Stimulated activated CD8-positive, alpha-beta memory T cell treated with anti-CD3 and anti-CD28 coated beads, Interleukin-15, amount 100 ng/mL, for 24 hours (primary cell): ENCODE results near the gene ATXN2.
"Not testable (repeated sequence)": the region's sequence is repeated elsewhere in the genome, so short reads cannot be mapped to it uniquely, and the experiment has no call there.

Experiments
- DNase-seq: peaks from one replicate; pipeline ENCODE4 v3.0.0-alpha.2; 2020; ENCODE audit warnings: low read depth

ATXN2 gene

GRCh38 chr12:111506260-111506659, 92.9 kb downstream of the ATXN2 start:
- DNase-seq: no peak

- no peak for DNase-seq
Observed at GRCh38 chr12:111505601-111506036, 93.5 kb downstream of the ATXN2 start.

GRCh38 chr12:111503116-111503515, 96.0 kb downstream of the ATXN2 start:
- DNase-seq: no peak

- no peak for DNase-seq
Observed at GRCh38 chr12:111494676-111495075, 104.4 kb downstream of the ATXN2 start.

- not testable (repeated sequence) for DNase-seq
Observed at GRCh38 chr12:111492979-111493378, 106.1 kb downstream of the ATXN2 start.

GRCh38 chr12:111488798-111489197, 110.3 kb downstream of the ATXN2 start:
- no peak for DNase-seq

GRCh38 chr12:111488271-111488670, 110.8 kb downstream of the ATXN2 start:
- no peak for DNase-seq

- DNase-seq: no peak
Observed at GRCh38 chr12:111482462-111482861, 116.7 kb downstream of the ATXN2 start.

GRCh38 chr12:111471236-111471635, 127.9 kb downstream of the ATXN2 start:
- no peak for DNase-seq

- no peak for DNase-seq
Observed at GRCh38 chr12:111469401-111469800, 129.7 kb downstream of the ATXN2 start.

GRCh38 chr12:111467857-111468241, 131.3 kb downstream of the ATXN2 start:
- DNase-seq: no peak

- no peak for DNase-seq
Observed at GRCh38 chr12:111467092-111467856, 131.8 kb downstream of the ATXN2 start.

GRCh38 chr12:111462210-111462769, 136.8 kb downstream of the ATXN2 start:
- no peak for DNase-seq

GRCh38 chr12:111460111-111460510, 139.0 kb downstream of the ATXN2 start:
- not testable (repeated sequence) for DNase-seq

- no peak for DNase-seq
Observed at GRCh38 chr12:111458546-111459172, 140.5 kb downstream of the ATXN2 start.

GRCh38 chr12:111457577-111457976, 141.5 kb downstream of the ATXN2 start:
- no peak for DNase-seq

GRCh38 chr12:111457071-111457470, 142.0 kb downstream of the ATXN2 start:
- DNase-seq: no peak

- DNase-seq: no peak
Observed at GRCh38 chr12:111455448-111456320, 143.4 kb downstream of the ATXN2 start.

GRCh38 chr12:111454716-111455447, 144.2 kb downstream of the ATXN2 start:
- DNase-seq: no peak

- DNase-seq: no peak
Observed at GRCh38 chr12:111454311-111454710, 144.8 kb downstream of the ATXN2 start.
